Left lung (tissue), 14 donors: ENCODE measurements around the gene SKP1. TPM values are rescaled to one million over a fixed set of nuclear protein-coding genes. Genes with fewer than 3 reads are reported as not detected.
A peak's percentile ranks its signal among the peaks of the same experiment; 100 is the strongest.

ENCODE experiments used
- ATAC-seq: fragments of 200-7000 bp; cut with Tn5 transposase; one replicate; pipeline ENCODE4 v1.9.1; 2020; ENCODE audit warnings: moderate library complexity
- DNase-seq, 4 donors: peaks; one replicate each; pipeline ENCODE4 v3.0.0-alpha.2; 2013 to 2020
- H3K27ac ChIP-seq, 2 donors: fragments of 200-600 bp; sonication (generic) in 1 of 2; one replicate each; pipeline versions ENCODE4 v1.5.0 to v1.8.0; 2020 to 2021
- H3K27me3 ChIP-seq, 2 donors: fragments of 200-600 bp; sonication (generic) in 1 of 2; one replicate each; pipeline versions ENCODE4 v1.5.0 to v1.8.0; 2020 to 2021
- H3K36me3 ChIP-seq, 2 donors: fragments of 200-600 bp; sonication (generic) in 1 of 2; one replicate each; pipeline versions ENCODE4 v1.5.0 to v1.8.0; 2020 to 2021
- H3K4me1 ChIP-seq, 2 donors: fragments of 200-600 bp; one replicate each; pipeline ENCODE4 v1.8.0; 2021
- H3K4me3 ChIP-seq, 2 donors: fragments of 200-600 bp; sonication (generic) in 1 of 2; one replicate each; pipeline versions ENCODE4 v1.5.0 to v1.8.0; 2020 to 2021; ENCODE audit warnings: mild to moderate bottlenecking in 1 of 2
- H3K9me3 ChIP-seq, 2 donors: fragments of 200-600 bp; sonication (generic) in 1 of 2; one replicate each; pipeline versions ENCODE4 v1.5.0 to v1.8.0; 2020 to 2021
- intact Hi-C, 2 donors: fragments of 100-400 bp; cut with DNase I; formaldehyde crosslinking; loops; one replicate each; pipeline versions ENCODE4 v1.11.2 to v1.14.2; 2022
- long read RNA-seq, 12 donors: library from polyadenylated mRNA in 2 of 12; unstranded in 2 of 12; transcript quantifications; one replicate each; pipeline ENCODE4 v2.0.0 and lab custom pipeline, GENCODE V29; 2019 to 2026
- polyA plus RNA-seq, 6 donors: library from polyadenylated mRNA; unstranded; fragments of 120-200 nt; gene quantifications; one replicate each; pipeline ENCODE4 v1.2.1, GENCODE V29; 2013; ENCODE audit not compliant: insufficient read length in 6 of 6
- total RNA-seq, 2 donors: library from RNA; stranded (reverse); fragmentation: NEBNext Ultra II Directional; extraction: Animal tissue kit (Norgen Biotek cat#: 25700); gene quantifications; one replicate each; pipeline ENCODE4 v1.2.1, GENCODE V29; 2021
- TF ChIP-seq, protein P1 (sequence below), 2 donors: fragments of 200-600 bp; sonication (generic) in 1 of 2; IDR thresholded peaks; one replicate each; pipeline versions ENCODE4 v1.5.0 to v1.8.0; 2021; ENCODE audit warnings: antibody characterized with exemption in 2 of 2
- donor health status: DM: no; HTN: yes; CAD: no.
- donor health status: DM: no; HTN: no; CAD: no.

The SKP1 gene
- 100 to 1,000 TPM; 259 to 298 TPM for total RNA-seq
- 100 to 1,000 TPM; 520 to 584 (median 569) TPM for polyA plus RNA-seq
- long read RNA-seq, donor 1, full-length matches to known transcripts: 459 of 552 reads
- long read RNA-seq, donor 1, partial matches to known transcripts: 65 of 552 reads
- long read RNA-seq, donor 1, other reads (novel, unspliced or antisense): 28 of 552 reads
- long read RNA-seq, donor 2, full-length matches to known transcripts: 337 of 399 reads
- long read RNA-seq, donor 2, partial matches to known transcripts: 52 of 399 reads
- long read RNA-seq, donor 2, other reads (novel, unspliced or antisense): 10 of 399 reads
- long read RNA-seq, donor 3, full-length matches to known transcripts: 353 of 392 reads
- long read RNA-seq, donor 3, partial matches to known transcripts: 24 of 392 reads
- long read RNA-seq, donor 3, other reads (novel, unspliced or antisense): 15 of 392 reads
- long read RNA-seq, donor 4, full-length matches to known transcripts: 309 of 330 reads
- long read RNA-seq, donor 4, partial matches to known transcripts: 16 of 330 reads
- long read RNA-seq, donor 4, other reads (novel, unspliced or antisense): 5 of 330 reads
- long read RNA-seq, donor 5, full-length matches to known transcripts: 327 of 387 reads
- long read RNA-seq, donor 5, partial matches to known transcripts: 44 of 387 reads
- long read RNA-seq, donor 5, other reads (novel, unspliced or antisense): 16 of 387 reads
- long read RNA-seq, donor 6, full-length matches to known transcripts: 398 of 463 reads
- long read RNA-seq, donor 6, partial matches to known transcripts: 48 of 463 reads
- long read RNA-seq, donor 6, other reads (novel, unspliced or antisense): 17 of 463 reads
- long read RNA-seq, donor 7, full-length matches to known transcripts: 167 of 190 reads
- long read RNA-seq, donor 7, partial matches to known transcripts: 23 of 190 reads
- long read RNA-seq, donor 7, other reads (novel, unspliced or antisense): 0 of 190 reads
- long read RNA-seq, donor 8, full-length matches to known transcripts: 210 of 218 reads
- long read RNA-seq, donor 8, partial matches to known transcripts: 8 of 218 reads
- long read RNA-seq, donor 8, other reads (novel, unspliced or antisense): 0 of 218 reads
- long read RNA-seq, donor 9, full-length matches to known transcripts: 1 of 1 reads
- long read RNA-seq, donor 9, partial matches to known transcripts: 0 of 1 reads
- long read RNA-seq, donor 9, other reads (novel, unspliced or antisense): 0 of 1 reads
- long read RNA-seq, donor 10, full-length matches to known transcripts: 387 of 395 reads
- long read RNA-seq, donor 10, partial matches to known transcripts: 4 of 395 reads
- long read RNA-seq, donor 10, other reads (novel, unspliced or antisense): 4 of 395 reads
- long read RNA-seq, donor 11, full-length matches to known transcripts: 531 of 642 reads
- long read RNA-seq, donor 11, partial matches to known transcripts: 80 of 642 reads
- long read RNA-seq, donor 11, other reads (novel, unspliced or antisense): 31 of 642 reads
- long read RNA-seq, donor 12, full-length matches to known transcripts: 199 of 215 reads
- long read RNA-seq, donor 12, partial matches to known transcripts: 8 of 215 reads
- long read RNA-seq, donor 12, other reads (novel, unspliced or antisense): 8 of 215 reads

- Histone ChIP-seq H3K27ac (peak within 1 kb of the TSS; percentile 99), H3K9me3 (no peaks in the 10 kb centered on the region), H3K36me3 (peaks cover 0 to 21% of the 10 kb centered on the region in 2 donors), H3K27me3 (no peaks in the 10 kb centered on the region), H3K4me1 (peaks cover 11 to 35% of the 10 kb centered on the region in 2 donors), H3K4me3 (peak within 1 kb of the TSS; percentile 88 to 93)
- DNase-seq (peak; percentile 84 to 96 (median 90)), ATAC-seq (peak; percentile 92)
- TF ChIP-seq, protein P1, sequence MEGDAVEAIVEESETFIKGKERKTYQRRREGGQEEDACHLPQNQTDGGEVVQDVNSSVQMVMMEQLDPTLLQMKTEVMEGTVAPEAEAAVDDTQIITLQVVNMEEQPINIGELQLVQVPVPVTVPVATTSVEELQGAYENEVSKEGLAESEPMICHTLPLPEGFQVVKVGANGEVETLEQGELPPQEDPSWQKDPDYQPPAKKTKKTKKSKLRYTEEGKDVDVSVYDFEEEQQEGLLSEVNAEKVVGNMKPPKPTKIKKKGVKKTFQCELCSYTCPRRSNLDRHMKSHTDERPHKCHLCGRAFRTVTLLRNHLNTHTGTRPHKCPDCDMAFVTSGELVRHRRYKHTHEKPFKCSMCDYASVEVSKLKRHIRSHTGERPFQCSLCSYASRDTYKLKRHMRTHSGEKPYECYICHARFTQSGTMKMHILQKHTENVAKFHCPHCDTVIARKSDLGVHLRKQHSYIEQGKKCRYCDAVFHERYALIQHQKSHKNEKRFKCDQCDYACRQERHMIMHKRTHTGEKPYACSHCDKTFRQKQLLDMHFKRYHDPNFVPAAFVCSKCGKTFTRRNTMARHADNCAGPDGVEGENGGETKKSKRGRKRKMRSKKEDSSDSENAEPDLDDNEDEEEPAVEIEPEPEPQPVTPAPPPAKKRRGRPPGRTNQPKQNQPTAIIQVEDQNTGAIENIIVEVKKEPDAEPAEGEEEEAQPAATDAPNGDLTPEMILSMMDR (IDR thresholded peaks at IDR 0.05): no peak
- intact Hi-C loops: no loop called here
Measured at GRCh38 chr5:134176511-134177368, at the start of gene SKP1. TSS of gene SKP1 (minus strand) at chr5:134176950. CDS start at chr5:134174022, 2,928 bp downstream.

GRCh38 chr5:134225780-134226440 lies 49.2 kb upstream of the SKP1 start, which contains the start of gene PPP2CA:
TSS of gene PPP2CA (minus strand) at chr5:134226073. CDS start at chr5:134225861, 212 bp downstream.
- intact Hi-C loops: no loop called here
- peak within 1 kb of the TSS; percentile 100 for H3K27ac ChIP-seq
- peak within 1 kb of the TSS; percentile 83 to 94 for H3K4me3 ChIP-seq
- TF ChIP-seq, protein P1 (IDR thresholded peaks at IDR 0.05): no peak
- H3K9me3 ChIP-seq: no peaks in the 10 kb centered on the region
- ATAC-seq (peak; percentile 91), DNase-seq (peak; percentile 99 to 100 (median 100))
- H3K4me1 ChIP-seq: peaks cover 16 to 45% of the 10 kb centered on the region in 2 donors
- H3K27me3 ChIP-seq: no peaks in the 10 kb centered on the region
- peaks cover 0 to 4% of the 10 kb centered on the region in 2 donors for H3K36me3 ChIP-seq

GRCh38 chr5:134224888-134225779 lies 48.4 kb upstream of the SKP1 start:
- intact Hi-C loops: no loop called here
- Histone ChIP-seq H3K9me3 (no peaks in the 10 kb centered on the region), H3K27ac (peak overlapping the region; percentile 100), H3K36me3 (peaks cover 0 to 12% of the 10 kb centered on the region in 2 donors), H3K4me1 (peaks cover 16 to 53% of the 10 kb centered on the region in 2 donors), H3K27me3 (no peaks in the 10 kb centered on the region), H3K4me3 (peak overlapping the region; percentile 83 to 94)
- peak; percentile 44 for ATAC-seq
- TF ChIP-seq, protein P1 (IDR thresholded peaks at IDR 0.05): no peak
- DNase-seq: peak; percentile 60 to 89 (median 80)
